H1 (cell line): ENCODE results near the gene PCYT2. TPM values are rescaled to one million over a fixed set of nuclear protein-coding genes. Genes with fewer than 3 reads are reported as not detected.

ENCODE experiments used
- CTCF ChIA-PET: fragments of 300-600 bp; sonication (Branson Sonifier 250); formaldehyde crosslinking; loops from one replicate; lab custom pipeline; 2021; ENCODE audit not compliant: partially characterized antibody; lab: Charles Lee
- POLR2A ChIA-PET: fragments of 300-600 bp; sonication (Branson Sonifier 250); formaldehyde crosslinking; loops from one replicate; lab custom pipeline; 2021; ENCODE audit warnings: inconsistent platforms; ENCODE audit not compliant: partially characterized antibody; lab: Charles Lee
- DNase-seq, 2 experiments: peaks; one replicate each; pipeline versions ENCODE4 v3.0.0 to v3.0.0-alpha.2; 2010 to 2022; ENCODE audit warnings: low spot score in 2 of 2, low read depth in 1 of 2, mixed read lengths in 1 of 2
- FAIRE-seq: peaks from 2 replicates; lab custom pipeline; 2011; peaks lifted over from hg19 to GRCh38; lab: Jason Lieb, UNC
- H2AFZ ChIP-seq: 2 replicates; pipeline ENCODE4 v1.8.1; 2012; ENCODE audit warnings: low read length, inconsistent platforms
- H2AK5ac ChIP-seq: 2 replicates; pipeline ENCODE4 v1.6.1; 2013; ENCODE audit warnings: low read depth, low read length
- H2BK120ac ChIP-seq: replicated peaks from 2 replicates; pipeline ENCODE3; 2013; ENCODE audit warnings: low read depth, low read length, inconsistent platforms
- H2BK12ac ChIP-seq: 2 replicates; pipeline ENCODE4 v1.6.1; 2013; ENCODE audit warnings: low read depth, low read length
- H2BK15ac ChIP-seq: 2 replicates; pipeline ENCODE4 v1.6.1; 2013; ENCODE audit warnings: low read length
- H2BK20ac ChIP-seq: 2 replicates; pipeline ENCODE4 v1.6.1; 2013; ENCODE audit warnings: low read length
- H2BK5ac ChIP-seq: 2 replicates; pipeline ENCODE4 v1.6.1; 2013; ENCODE audit warnings: low read depth, low read length
- H3K14ac ChIP-seq: 2 replicates; pipeline ENCODE4 v1.6.1; 2013; ENCODE audit warnings: inconsistent platforms; ENCODE audit not compliant: insufficient read length
- H3K18ac ChIP-seq: 2 replicates; pipeline ENCODE4 v1.6.1; 2013; ENCODE audit warnings: low read length; ENCODE audit errors: extremely low read depth
- H3K23ac ChIP-seq: 2 replicates; pipeline ENCODE4 v1.6.1; 2013; ENCODE audit warnings: inconsistent platforms; ENCODE audit not compliant: insufficient read length
- H3K23me2 ChIP-seq: 2 replicates; pipeline ENCODE4 v1.6.1; 2013; ENCODE audit warnings: low read depth, low read length
- H3K27ac ChIP-seq: 2 replicates; pipeline ENCODE4 v1.6.1; 2011; ENCODE audit warnings: low read depth, low read length, inconsistent platforms
- H3K27me3 ChIP-seq, 4 experiments: replicated peaks in 1 of 4; 1 replicate in 1 of 4; 2 replicates in 3 of 4; pipeline versions ENCODE4 v1.6.1 to v1.8.1; 2011 to 2013; ENCODE audit warnings: low read length in 3 of 4, mild to moderate bottlenecking in 3 of 4, inconsistent platforms in 2 of 4, mixed read lengths in 2 of 4, moderate library complexity in 1 of 4; ENCODE audit not compliant: control insufficient read depth in 3 of 4, insufficient read depth in 3 of 4; ENCODE audit errors: extremely low read depth in 1 of 4
- H3K36me3 ChIP-seq, 4 experiments: 2 replicates each; pipeline versions ENCODE4 v1.6.1 to v1.8.1; 2011 to 2013; ENCODE audit warnings: mild to moderate bottlenecking in 4 of 4, low read length in 3 of 4, moderate library complexity in 2 of 4, control low read depth in 1 of 4, inconsistent platforms in 1 of 4; ENCODE audit not compliant: insufficient read depth in 4 of 4, control insufficient read depth in 2 of 4
- H3K4ac ChIP-seq: replicated peaks from 2 replicates; pipeline ENCODE3; 2013; ENCODE audit warnings: low read length, low read depth, mixed read lengths, inconsistent platforms; ENCODE audit not compliant: insufficient read length
- H3K4me1 ChIP-seq, 4 experiments: replicated peaks in 1 of 4; 1 replicate in 1 of 4; 2 replicates in 3 of 4; pipeline versions ENCODE4 v1.6.1 to v1.8.1; 2011 to 2013; ENCODE audit warnings: low read length in 3 of 4, inconsistent platforms in 2 of 4, mixed read lengths in 1 of 4; ENCODE audit not compliant: insufficient read depth in 4 of 4, control insufficient read depth in 3 of 4
- H3K4me2 ChIP-seq, 2 experiments: 2 replicates each; pipeline versions ENCODE4 v1.6.1 to v1.8.1; 2011 to 2013; ENCODE audit warnings: low read depth in 2 of 2, low read length in 2 of 2, control low read depth in 1 of 2, inconsistent platforms in 1 of 2, mild to moderate bottlenecking in 1 of 2; ENCODE audit not compliant: insufficient read depth in 1 of 2
- H3K4me3 ChIP-seq, 4 experiments: fragments of 200-600, 300-600 bp in 1 of 4; sonication (generic), shearing (Covaris generic), sonication (Bioruptor Twin) in 1 of 4; 2 replicates each; pipeline versions ENCODE4 v1.5.1 to v1.8.1; 2011 to 2016; ENCODE audit warnings: low read length in 4 of 4, low read depth in 3 of 4, control low read depth in 2 of 4, inconsistent platforms in 2 of 4, mild to moderate bottlenecking in 2 of 4, mixed read lengths in 1 of 4, moderate library complexity in 1 of 4; ENCODE audit not compliant: insufficient read depth in 2 of 4; ENCODE audit errors: extremely low read depth in 1 of 4
- H3K56ac ChIP-seq: replicated peaks from 2 replicates; pipeline ENCODE3; 2013; ENCODE audit warnings: low read depth, mild to moderate bottlenecking, mixed read lengths, low read length, inconsistent platforms; ENCODE audit not compliant: insufficient read length
- H3K79me1 ChIP-seq: 2 replicates; pipeline ENCODE4 v1.6.1; 2013; ENCODE audit warnings: low read depth, low read length, control low read depth
- H3K79me2 ChIP-seq, 2 experiments: 2 replicates each; pipeline versions ENCODE4 v1.6.1 to v1.8.1; 2012 to 2013; ENCODE audit warnings: low read length in 2 of 2, mild to moderate bottlenecking in 2 of 2, inconsistent platforms in 1 of 2; ENCODE audit not compliant: insufficient read depth in 2 of 2, control insufficient read depth in 1 of 2
- H3K9ac ChIP-seq, 4 experiments: replicated peaks in 1 of 4; 1 replicate in 1 of 4; 2 replicates in 3 of 4; pipeline versions ENCODE4 v1.6.1 to v1.8.1; 2011 to 2013; ENCODE audit warnings: low read depth in 3 of 4, low read length in 3 of 4, control low read depth in 2 of 4, mild to moderate bottlenecking in 2 of 4, moderate library complexity in 2 of 4, inconsistent platforms in 1 of 4; ENCODE audit errors: extremely low read depth in 1 of 4
- H3K9me3 ChIP-seq, 2 experiments: 2 replicates each; pipeline versions ENCODE4 v1.6.1 to v1.8.1; 2012 to 2013; ENCODE audit warnings: mild to moderate bottlenecking in 2 of 2, moderate library complexity in 2 of 2, control low read depth in 1 of 2, inconsistent platforms in 1 of 2, low read depth in 1 of 2, low read length in 1 of 2, mixed read lengths in 1 of 2; ENCODE audit not compliant: insufficient read depth in 2 of 2
- H4K20me1 ChIP-seq, 2 experiments: replicated peaks in 1 of 2; 2 replicates each; pipeline versions ENCODE3 to v1.8.1; 2011 to 2013; ENCODE audit warnings: inconsistent platforms in 2 of 2, low read length in 2 of 2, mild to moderate bottlenecking in 1 of 2; ENCODE audit not compliant: insufficient read depth in 2 of 2, control insufficient read depth in 1 of 2
- H4K5ac ChIP-seq: 2 replicates; pipeline ENCODE4 v1.6.1; 2013; ENCODE audit warnings: low read length, low read depth, mixed read lengths, inconsistent platforms; ENCODE audit not compliant: insufficient read length
- H4K8ac ChIP-seq: 2 replicates; pipeline ENCODE4 v1.8.0; 2013; ENCODE audit warnings: mild to moderate bottlenecking, moderate library complexity, low read length, inconsistent platforms; ENCODE audit not compliant: insufficient read depth; ENCODE audit errors: extremely low read depth
- H4K91ac ChIP-seq: replicated peaks from 2 replicates; pipeline ENCODE3; 2013; ENCODE audit warnings: low read length, mixed read lengths, inconsistent platforms; ENCODE audit not compliant: insufficient read length
- PHF8 ChIP-seq: fragments of 200-600 bp; sonication (generic); conservative IDR thresholded peaks from 2 replicates; pipeline ENCODE4 v1.7.1; 2012; ENCODE audit warnings: low read depth, mild to moderate bottlenecking, inconsistent platforms, low read length, moderate library complexity
- WGBS, 2 experiments: shearing (Covaris generic) in 1 of 2; methylation state at CpG; one replicate each; pipeline versions ENCODE4 v1.1.6 to v1.1.7; 2013 to 2015; ENCODE audit warnings: low lambda C conversion rate in 2 of 2, mixed read lengths in 2 of 2, inconsistent platforms in 1 of 2, low coverage in 1 of 2, missing lambda C conversion rate in 1 of 2; ENCODE audit not compliant: insufficient replicate concordance in 2 of 2, insufficient coverage in 1 of 2, insufficient read length in 1 of 2; ENCODE audit errors: extremely low coverage in 1 of 2, missing lambda C conversion rate in 1 of 2; 5-methylcytosine and 5-hydroxymethylcytosine counted together
- polyA plus RNA-seq, 7 experiments: library from polyadenylated mRNA; depleted of rRNA in 3 of 7; stranded (reverse) in 5 of 7; unstranded in 2 of 7; fragments of >200 nt in 5 of 7; fragments of 200-250 nt in 2 of 7; gene quantifications; 1 replicate in 5 of 7; 2 replicates in 1 of 7; 4 replicates in 1 of 7; pipeline versions ENCODE4 v1.2.1 to v1.2.3, GENCODE V29; 2011 to 2013; ENCODE audit warnings: missing spikeins in 2 of 7, mixed read lengths in 2 of 7
- total RNA-seq: library from RNA; stranded (reverse); fragmentation: NEBNext Ultra II Directional; extraction: Animal tissue kit (Norgen Biotek cat#: 25700); gene quantifications from 2 replicates; pipeline ENCODE4 v1.2.1, GENCODE V29; 2021

The PCYT2 gene
- total and polyA plus RNA-seq, 2 of the 8 experiments (the other 6 are each of a cell fraction or from before 2014, with no cell fraction given) = 29.9 to 31.3 TPM

- CTCF ChIA-PET = interaction anchor here (0.6 to 1.2 kb wide), 4 partner anchors 60 to 158 kb away, joined by 3 read pairs; no protein-coding TSS in a partner anchor
- TF ChIP-seq PHF8 = no peak
Observed at GRCh38 chr17:81865358-81865732, 45.9 kb downstream of the PCYT2 start.

More at GRCh38 chr17:81865358-81865732, 45.9 kb downstream of the PCYT2 start:
- Histone ChIP-seq H3K79me1 (peaks cover 3% of the 10 kb centered on the region), H3K4me1 (peaks cover 0 to 28% (median 21%) of the 10 kb centered on the region in 4 experiments; a peak in 5 of 7 replicates), H3K4me2 (no peak overlapping the region), H2BK5ac (no peak overlapping the region), H4K8ac (no peak overlapping the region), H3K4ac (no peak overlapping the region), H2BK20ac (no peak overlapping the region), H2BK12ac (no peak overlapping the region), H2BK120ac (no peak overlapping the region), H3K23ac (no peak overlapping the region), H3K23me2 (peaks cover 5% of the 10 kb centered on the region; the same call in 1 of the 2 replicates), H4K91ac (no peak overlapping the region), H3K4me3 (no peak overlapping the region), H3K9ac (no peak overlapping the region), H3K9me3 (no peaks in the 10 kb centered on the region), H3K18ac (no peak overlapping the region), H3K79me2 (peaks cover 0 to 31% of the 10 kb centered on the region in 2 experiments; a peak in 3 of 4 replicates), H4K5ac (no peak overlapping the region), H4K20me1 (peaks cover 11 to 46% of the 10 kb centered on the region in 2 experiments), H3K27ac (no peak overlapping the region), H3K27me3 (no peaks in the 10 kb centered on the region), H3K56ac (no peak overlapping the region), H2AK5ac (no peak overlapping the region), H2BK15ac (no peak overlapping the region), H3K36me3 (peaks cover 2 to 29% (median 9%) of the 10 kb centered on the region in 4 experiments; a peak in 4 of 8 replicates), H3K14ac (no peak overlapping the region), H2AFZ (no peak overlapping the region)
- DNase-seq (no peak), FAIRE-seq (no peak)
- 95% methylated on average over 8 of the region's 8 CpGs; no CpG with 5 or more reads in 1 of the 2 experiments for WGBS, 2 experiments
- POLR2A ChIA-PET = interaction anchor here (0.9 to 6.6 kb wide), 14 partner anchors 8 to 239 kb away, joined by 3 to 36 read pairs (median 4); partner anchors contain the start of gene MCRIP1
